ENCODE results near the gene NUDT12.

Gene NUDT12

GRCh38 chr5:103539376-103540330 lies 22.9 kb downstream of the NUDT12 start:
- DNase-seq = no peak

GRCh38 chr5:103532086-103532734 lies 30.4 kb downstream of the NUDT12 start:
- no peak for DNase-seq

GRCh38 chr5:103526164-103526915 lies 36.2 kb downstream of the NUDT12 start:
- DNase-seq = no peak

- DNase-seq = no peak
Observed at GRCh38 chr5:103525361-103525760, 37.2 kb downstream of the NUDT12 start.

GRCh38 chr5:103523319-103523718 lies 39.3 kb downstream of the NUDT12 start:
- DNase-seq = no peak

GRCh38 chr5:103522586-103522985 lies 40.0 kb downstream of the NUDT12 start:
- DNase-seq = no peak

GRCh38 chr5:103519550-103519949 lies 43.0 kb downstream of the NUDT12 start:
- no peak for DNase-seq

- no peak for DNase-seq
Observed at GRCh38 chr5:103514371-103514770, 48.2 kb downstream of the NUDT12 start.

GRCh38 chr5:103513701-103514100 lies 48.9 kb downstream of the NUDT12 start:
- no peak for DNase-seq

GRCh38 chr5:103512500-103512899 lies 50.1 kb downstream of the NUDT12 start:
- no peak for DNase-seq

- no peak for DNase-seq
Observed at GRCh38 chr5:103511554-103511885, 51.1 kb downstream of the NUDT12 start.

GRCh38 chr5:103510851-103511553 lies 51.6 kb downstream of the NUDT12 start:
- DNase-seq = no peak

GRCh38 chr5:103505581-103506305 lies 56.8 kb downstream of the NUDT12 start:
- DNase-seq = no peak

- DNase-seq = no peak
Observed at GRCh38 chr5:103503066-103503465, 59.5 kb downstream of the NUDT12 start.

GRCh38 chr5:103502662-103503061 lies 59.9 kb downstream of the NUDT12 start:
- DNase-seq = no peak

Measured in NCI-H345 (cell line).